HepG2 (cell line): ENCODE results near the gene MRPL34. TPM values are rescaled to one million over a fixed set of nuclear protein-coding genes. Genes with fewer than 3 reads are reported as not detected.

Source experiments
- AHR ChIP-seq: IDR thresholded peaks from 2 replicates; pipeline ENCODE4 v1.6.1; 2018; ENCODE audit warnings: missing genetic modification reagents, missing compliant biosample characterization
- ATF7 ChIP-seq, 2 experiments: fragments of 450-650 bp in 1 of 2; sonication (generic) in 1 of 2; formaldehyde crosslinking in 1 of 2; IDR thresholded peaks; 2 replicates each; pipeline versions ENCODE4 v1.4.0 to v1.6.1; 2016 to 2020; ENCODE audit warnings: antibody characterized with exemption in 1 of 2, mild to moderate bottlenecking in 1 of 2, missing genetic modification reagents in 1 of 2
- CBX1 ChIP-seq: IDR thresholded peaks from one replicate; pipeline ENCODE4 v1.6.1; 2016; ENCODE audit warnings: antibody characterized with exemption, low read depth
- EHMT2 ChIP-seq: fragments of 200-600 bp; sonication (generic); IDR thresholded peaks from 2 replicates; pipeline ENCODE4 v1.7.0; 2017; ENCODE audit warnings: antibody characterized with exemption, low read depth, low read length, borderline replicate concordance
- FOXM1 ChIP-seq: sonication (generic); formaldehyde crosslinking; IDR thresholded peaks from 2 replicates; pipeline ENCODE4 v1.5.0; 2020; ENCODE audit warnings: missing genetic modification reagents
- HDAC2 ChIP-seq: sonication (generic); formaldehyde crosslinking; IDR thresholded peaks from 2 replicates; pipeline ENCODE4 v1.4.0; 2020; ENCODE audit warnings: missing genetic modification reagents
- HNF4A ChIP-seq: sonication (generic); formaldehyde crosslinking; IDR thresholded peaks from 2 replicates; pipeline ENCODE4 v1.4.0; 2020; ENCODE audit warnings: missing genetic modification reagents
- HNRNPLL ChIP-seq: fragments of 200-400 bp; formaldehyde crosslinking; IDR thresholded peaks from 2 replicates; pipeline ENCODE4 v1.6.1; 2017; ENCODE audit warnings: mild to moderate bottlenecking, low read depth, low read length; ENCODE audit not compliant: poor library complexity, severe bottlenecking
- HOXA7 ChIP-seq: sonication (generic); formaldehyde crosslinking; IDR thresholded peaks from 2 replicates; pipeline ENCODE4 v1.8.1; 2022; ENCODE audit warnings: mild to moderate bottlenecking, missing genetic modification reagents, moderate library complexity
- ISL2 ChIP-seq: sonication (generic); formaldehyde crosslinking; IDR thresholded peaks from 2 replicates; pipeline ENCODE4 v1.5.0; 2020; ENCODE audit warnings: missing genetic modification reagents
- KDM5A ChIP-seq: fragments of 200-600 bp; sonication (generic); IDR thresholded peaks from 2 replicates; pipeline ENCODE4 v1.7.0; 2018; ENCODE audit warnings: antibody characterized with exemption, mild to moderate bottlenecking, low read length, borderline replicate concordance
- KLF9 ChIP-seq: IDR thresholded peaks from 2 replicates; pipeline ENCODE4 v1.6.1; 2016; ENCODE audit warnings: low read depth
- POLR2A ChIP-seq, 2 experiments: IDR thresholded peaks; 2 replicates each; pipeline ENCODE4 v1.6.1; 2011; ENCODE audit warnings: low read depth in 2 of 2, low read length in 2 of 2, mild to moderate bottlenecking in 1 of 2, moderate library complexity in 1 of 2; ENCODE audit not compliant: insufficient read depth in 1 of 2
- POLR2AphosphoS5 ChIP-seq: IDR thresholded peaks from 2 replicates; pipeline ENCODE4 v1.6.1; 2012; ENCODE audit warnings: low read depth, low read length
- ZBTB38 ChIP-seq: sonication (generic); formaldehyde crosslinking; IDR thresholded peaks from 2 replicates; pipeline ENCODE4 v1.5.1; 2020; ENCODE audit warnings: mild to moderate bottlenecking, missing genetic modification reagents
- ZFP37 ChIP-seq: sonication (generic); formaldehyde crosslinking; IDR thresholded peaks from 2 replicates; pipeline ENCODE4 v1.4.0; 2020; ENCODE audit warnings: missing genetic modification reagents, borderline replicate concordance
- ZFP41 ChIP-seq: sonication (generic); formaldehyde crosslinking; IDR thresholded peaks from 2 replicates; pipeline ENCODE4 v1.4.0; 2020; ENCODE audit warnings: mild to moderate bottlenecking, missing genetic modification reagents, borderline replicate concordance
- ZNF205 ChIP-seq: IDR thresholded peaks from 2 replicates; pipeline ENCODE4 v1.6.1; 2018; ENCODE audit warnings: missing biosample characterization, missing genetic modification reagents
- ZNF318 ChIP-seq: sonication (generic); formaldehyde crosslinking; IDR thresholded peaks from 2 replicates; pipeline ENCODE4 v1.4.0; 2020; ENCODE audit warnings: mild to moderate bottlenecking, missing genetic modification reagents
- ZNF383 ChIP-seq: sonication (generic); formaldehyde crosslinking; IDR thresholded peaks from 2 replicates; pipeline ENCODE4 v1.4.0; 2020; ENCODE audit warnings: missing genetic modification reagents, mild to moderate bottlenecking, borderline replicate concordance
- ZNF430 ChIP-seq: sonication (generic); formaldehyde crosslinking; IDR thresholded peaks from 2 replicates; pipeline ENCODE4 v1.9.0; 2021; ENCODE audit warnings: mild to moderate bottlenecking, missing genetic modification reagents
- ZNF792 ChIP-seq: IDR thresholded peaks from 2 replicates; pipeline ENCODE4 v1.6.1; 2016
- ZNF879 ChIP-seq: sonication (generic); formaldehyde crosslinking; IDR thresholded peaks from 2 replicates; pipeline ENCODE4 v1.8.1; 2023; ENCODE audit warnings: missing genetic modification reagents
- ZSCAN9 ChIP-seq: IDR thresholded peaks from 2 replicates; pipeline ENCODE4 v1.6.1; 2016; ENCODE audit warnings: borderline replicate concordance
- polyA plus RNA-seq, 8 experiments: library from polyadenylated mRNA; depleted of rRNA in 3 of 8; stranded (reverse) in 7 of 8; unstranded in 1 of 8; fragments of >200 nt; fragmentation: Illumina TruSeq in 4 of 8; extraction: Trizol in 4 of 8; gene quantifications; 2 replicates each; pipeline versions ENCODE4 v1.2.1 to v1.2.3, GENCODE V29; 2011 to 2016; ENCODE audit warnings: low read depth in 4 of 8, missing spikeins in 1 of 8, mixed read lengths in 1 of 8; ENCODE audit not compliant: insufficient read depth in 1 of 8
- total RNA-seq, 5 experiments: library from RNA; depleted of rRNA; stranded (reverse); fragments of >200 nt; fragmentation: Illumina TruSeq; extraction: Trizol; gene quantifications; 2 replicates each; pipeline ENCODE4 v1.2.3, GENCODE V29; 2016; ENCODE audit warnings: low read depth in 1 of 5

MRPL34 gene
- total and polyA plus RNA-seq, 2 of the 13 experiments (the other 11 are each of a cell fraction or from before 2014, with no cell fraction given) = 74.0 to 77.3 TPM

- TF ChIP-seq AHR (CRISPR knock-in tag) = no peak
- no peak for TF ChIP-seq ZNF205 (CRISPR knock-in tag)
- no peak for TF ChIP-seq ZNF879 (CRISPR knock-in tag)
- no peak for TF ChIP-seq FOXM1 (CRISPR knock-in tag)
- no peak for TF ChIP-seq ZNF792 (CRISPR knock-in tag)
- TF ChIP-seq HOXA7 (CRISPR knock-in tag) = no peak
- TF ChIP-seq ISL2 = no peak
- no peak; the same call in 1 of the 2 replicates for TF ChIP-seq HNF4A (CRISPR knock-in tag)
- TF ChIP-seq ZBTB38 = peak; percentile 81
- no peak for TF ChIP-seq KDM5A
- TF ChIP-seq POLR2A (IDR thresholded peaks at IDR 0.05; ENCODE audit: insufficient read depth in 1 of 2, low read depth in 2 of 2, low read length in 2 of 2) = peak in 1 of 2 experiments; percentile 50; a peak in 1 of 4 replicates
- no peak for TF ChIP-seq ZFP37 (CRISPR knock-in tag)
- no peak for TF ChIP-seq ZFP41 (CRISPR knock-in tag)
- peak; percentile 61; the same call in 1 of the 2 replicates for TF ChIP-seq ZNF430 (CRISPR knock-in tag)
- no peak for TF ChIP-seq EHMT2
- no peak for TF ChIP-seq ATF7 (IDR thresholded peaks at IDR 0.05)
- no peak for TF ChIP-seq ATF7 (CRISPR knock-in tag; IDR thresholded peaks at IDR 0.05)
- no peak for TF ChIP-seq HNRNPLL
- TF ChIP-seq ZNF318 (CRISPR knock-in tag) = no peak
- no peak for TF ChIP-seq CBX1
- TF ChIP-seq HDAC2 (CRISPR knock-in tag) = 0 out of 2 replicates have a peak, but pooled peaks have one; percentile 31
- no peak for TF ChIP-seq POLR2AphosphoS5
- TF ChIP-seq ZNF383 (CRISPR knock-in tag) = no peak
- TF ChIP-seq KLF9 (CRISPR knock-in tag) = no peak
- TF ChIP-seq ZSCAN9 (CRISPR knock-in tag) = peak; percentile 23; the same call in 1 of the 2 replicates
These were observed 29.0 kb downstream of the MRPL34 start, which contains the start of gene ANO8 (continued) for GRCh38 chr19:17334414-17335409.
